ENCODE data around the gene ST6GALNAC5. TPM values are rescaled to one million over a fixed set of nuclear protein-coding genes. Genes with fewer than 3 reads are reported as not detected.

The ST6GALNAC5 gene
- total and polyA plus RNA-seq, 2 experiments from 2014 or later = 5.1 to 12.2 TPM

GRCh38 chr1:77036560-77036959, 169.3 kb downstream of the ST6GALNAC5 start:
- Histone ChIP-seq H3K27me3 (replicated peaks; ENCODE audit: insufficient read depth) (no peaks in the 10 kb centered on the region), H3K79me2 (ENCODE audit: insufficient read depth) (no peaks in the 10 kb centered on the region), H3K4me2 (ENCODE audit: unreplicated experiment) (no peak overlapping the region), H3F3A (ENCODE audit: insufficient read depth) (peaks cover 25% of the 10 kb centered on the region), H2AFZ (no peak overlapping the region), H4K20me1 (ENCODE audit: insufficient read depth) (no peaks in the 10 kb centered on the region), H3K27ac (no peak overlapping the region), H3K9me3 (ENCODE audit: low read depth) (no peaks in the 10 kb centered on the region), H3K9me2 (ENCODE audit: insufficient read depth) (no peaks in the 10 kb centered on the region), H3K9ac (no peak overlapping the region), H3K4me3 (no peak overlapping the region), H3K36me3 (ENCODE audit: low read depth) (no peaks in the 10 kb centered on the region), H3K4me1 (ENCODE audit: insufficient read depth) (peaks cover 27% of the 10 kb centered on the region)
- in situ Hi-C loops (cut with MboI) = no loop called here
- TF ChIP-seq EZH2phosphoT487 (IDR thresholded peaks at IDR 0.05; ENCODE audit: insufficient read depth, low read depth) (no peak), EZH2 (IDR thresholded peaks at IDR 0.05; ENCODE audit: insufficient read depth, poor library complexity, severe bottlenecking) (no peak)
- peak; percentile 77 for DNase-seq
- 55 to 56% methylated on average over 2 of the region's 2 CpGs for WGBS, 2 experiments (ENCODE audit: low coverage in 1 of 2, low lambda C conversion rate in 2 of 2, missing lambda C conversion rate in 2 of 2)

DNA sequence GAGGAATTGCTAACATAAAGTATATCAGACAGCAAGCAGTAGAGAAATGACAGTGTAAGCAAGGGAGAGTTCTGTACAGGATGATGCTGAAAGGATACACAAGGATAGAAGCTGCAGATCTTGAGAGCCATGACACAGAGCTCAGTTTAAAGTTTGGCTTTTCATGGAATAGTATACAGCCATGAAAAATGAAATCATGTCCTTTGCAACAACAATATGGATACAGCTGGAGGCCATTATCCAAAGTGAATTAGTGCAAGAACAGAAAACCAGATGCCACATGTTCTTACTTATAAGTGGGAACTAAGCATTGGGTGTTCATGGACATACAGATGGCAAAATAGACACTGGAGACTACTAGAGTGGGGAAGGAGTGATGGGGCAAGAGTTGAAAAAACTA, 169.8 kb downstream of the ST6GALNAC5 start:
- TF ChIP-seq EZH2phosphoT487 (IDR thresholded peaks at IDR 0.05; ENCODE audit: insufficient read depth, low read depth) = no peak
- no peak for TF ChIP-seq EZH2 (IDR thresholded peaks at IDR 0.05; ENCODE audit: insufficient read depth, poor library complexity, severe bottlenecking)
- in situ Hi-C loops (cut with MboI) = no loop called here
- Histone ChIP-seq H3K79me2 (ENCODE audit: insufficient read depth) (no peaks in the 10 kb centered on the region), H3K36me3 (ENCODE audit: low read depth) (no peaks in the 10 kb centered on the region), H3K9me2 (ENCODE audit: insufficient read depth) (no peaks in the 10 kb centered on the region), H3K27ac (no peak overlapping the region), H3K4me3 (no peak overlapping the region), H3K4me1 (ENCODE audit: insufficient read depth) (peaks cover 27% of the 10 kb centered on the region), H3K9ac (no peak overlapping the region), H4K20me1 (ENCODE audit: insufficient read depth) (no peaks in the 10 kb centered on the region), H3K27me3 (replicated peaks; ENCODE audit: insufficient read depth) (no peaks in the 10 kb centered on the region), H2AFZ (no peak overlapping the region), H3K9me3 (ENCODE audit: low read depth) (no peaks in the 10 kb centered on the region), H3K4me2 (ENCODE audit: unreplicated experiment) (no peak overlapping the region), H3F3A (ENCODE audit: insufficient read depth) (peaks cover 25% of the 10 kb centered on the region)
- no peak for DNase-seq

GRCh38 chr1:77038000-77038399, 170.7 kb downstream of the ST6GALNAC5 start:
- no peak overlapping the region for H3K4me3 ChIP-seq
- no peaks in the 10 kb centered on the region for H4K20me1 ChIP-seq (ENCODE audit: insufficient read depth)
- no peak overlapping the region for H3K4me2 ChIP-seq (ENCODE audit: unreplicated experiment)
- H3K4me1 ChIP-seq (ENCODE audit: insufficient read depth) = peaks cover 27% of the 10 kb centered on the region
- WGBS, 2 experiments (ENCODE audit: low coverage in 1 of 2, low lambda C conversion rate in 2 of 2, missing lambda C conversion rate in 2 of 2) = 3 to 8% methylated on average over 1 of the region's 1 CpG
- no peaks in the 10 kb centered on the region for H3K27me3 ChIP-seq (replicated peaks; ENCODE audit: insufficient read depth)
- H3K9me3 ChIP-seq (ENCODE audit: low read depth) = no peaks in the 10 kb centered on the region
- no peaks in the 10 kb centered on the region for H3K79me2 ChIP-seq (ENCODE audit: insufficient read depth)
- in situ Hi-C loops (cut with MboI) = no loop called here
- no peaks in the 10 kb centered on the region for H3K36me3 ChIP-seq (ENCODE audit: low read depth)
- H3K9me2 ChIP-seq (ENCODE audit: insufficient read depth) = no peaks in the 10 kb centered on the region
- H3K27ac ChIP-seq = peak overlapping the region; percentile 43
- H3K9ac ChIP-seq = no peak overlapping the region
- no peak overlapping the region for H2AFZ ChIP-seq
- DNase-seq = peak; percentile 86
- H3F3A ChIP-seq (ENCODE audit: insufficient read depth) = peaks cover 25% of the 10 kb centered on the region
- TF ChIP-seq EZH2 (IDR thresholded peaks at IDR 0.05; ENCODE audit: insufficient read depth, poor library complexity, severe bottlenecking) (no peak), EZH2phosphoT487 (IDR thresholded peaks at IDR 0.05; ENCODE audit: insufficient read depth, low read depth) (no peak)

DNA sequence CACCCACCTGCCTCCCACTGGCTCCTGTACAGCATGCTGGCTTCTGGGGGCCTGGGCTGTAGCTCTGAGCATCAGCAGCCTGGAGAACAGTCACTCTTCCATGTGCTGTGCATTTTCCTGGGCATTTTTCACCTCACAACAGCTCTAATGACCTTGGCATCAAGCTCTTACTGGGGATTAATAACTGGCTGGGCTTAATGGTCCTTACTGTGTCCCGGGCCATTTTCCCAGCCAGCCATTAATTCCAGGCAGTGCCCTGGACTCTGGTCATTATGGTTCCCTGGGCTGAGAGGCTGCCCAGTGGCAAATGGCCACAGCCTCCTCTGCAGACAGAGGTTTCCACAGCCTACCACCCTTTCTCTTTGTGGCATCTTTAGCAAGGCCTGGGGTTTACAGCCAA, 171.8 kb downstream of the ST6GALNAC5 start:
- TF ChIP-seq EZH2phosphoT487 (IDR thresholded peaks at IDR 0.05; ENCODE audit: insufficient read depth, low read depth) (no peak), EZH2 (IDR thresholded peaks at IDR 0.05; ENCODE audit: insufficient read depth, poor library complexity, severe bottlenecking) (no peak)
- WGBS, 2 experiments (ENCODE audit: low coverage in 1 of 2, low lambda C conversion rate in 2 of 2, missing lambda C conversion rate in 2 of 2) = 100% methylated on average over 1 of the region's 1 CpG
- H3K79me2 ChIP-seq (ENCODE audit: insufficient read depth) = no peaks in the 10 kb centered on the region
- no peaks in the 10 kb centered on the region for H3K36me3 ChIP-seq (ENCODE audit: low read depth)
- no peaks in the 10 kb centered on the region for H4K20me1 ChIP-seq (ENCODE audit: insufficient read depth)
- peak overlapping the region; percentile 15 for H3K9ac ChIP-seq
- H3K9me2 ChIP-seq (ENCODE audit: insufficient read depth) = no peaks in the 10 kb centered on the region
- H3K4me1 ChIP-seq (ENCODE audit: insufficient read depth) = peaks cover 27% of the 10 kb centered on the region
- in situ Hi-C loops (cut with MboI) = no loop called here
- H3K27ac ChIP-seq = peak overlapping the region; percentile 75
- H3K4me3 ChIP-seq = no peak overlapping the region
- peaks cover 25% of the 10 kb centered on the region for H3F3A ChIP-seq (ENCODE audit: insufficient read depth)
- H3K4me2 ChIP-seq (ENCODE audit: unreplicated experiment) = peak overlapping the region; percentile 33
- H2AFZ ChIP-seq = no peak overlapping the region
- no peaks in the 10 kb centered on the region for H3K9me3 ChIP-seq (ENCODE audit: low read depth)
- DNase-seq = no peak
- no peaks in the 10 kb centered on the region for H3K27me3 ChIP-seq (replicated peaks; ENCODE audit: insufficient read depth)

GRCh38 chr1:77039739-77040138, 172.5 kb downstream of the ST6GALNAC5 start:
- H2AFZ ChIP-seq = no peak overlapping the region; the same call in 1 of the 2 replicates
- 21 to 28% methylated on average over 8 of the region's 8 CpGs for WGBS, 2 experiments (ENCODE audit: low coverage in 1 of 2, low lambda C conversion rate in 2 of 2, missing lambda C conversion rate in 2 of 2)

More at GRCh38 chr1:77039739-77040138, 172.5 kb downstream of the ST6GALNAC5 start:
- Histone ChIP-seq H4K20me1 (ENCODE audit: insufficient read depth) (no peaks in the 10 kb centered on the region), H3K27ac (peak overlapping the region; percentile 75), H3K36me3 (ENCODE audit: low read depth) (no peaks in the 10 kb centered on the region), H3K27me3 (replicated peaks; ENCODE audit: insufficient read depth) (no peaks in the 10 kb centered on the region), H3K9me2 (ENCODE audit: insufficient read depth) (no peaks in the 10 kb centered on the region), H3K79me2 (ENCODE audit: insufficient read depth) (no peaks in the 10 kb centered on the region), H3F3A (ENCODE audit: insufficient read depth) (peaks cover 25% of the 10 kb centered on the region), H3K4me1 (ENCODE audit: insufficient read depth) (peaks cover 27% of the 10 kb centered on the region), H3K4me3 (no peak overlapping the region), H3K9ac (0 out of 2 replicates have a peak overlapping the region, but pooled peaks have one; percentile 15), H3K4me2 (ENCODE audit: unreplicated experiment) (peak overlapping the region; percentile 56), H3K9me3 (ENCODE audit: low read depth) (no peaks in the 10 kb centered on the region)
- DNase-seq = peak; percentile 98
- TF ChIP-seq EZH2 (IDR thresholded peaks at IDR 0.05; ENCODE audit: insufficient read depth, poor library complexity, severe bottlenecking) (no peak), EZH2phosphoT487 (IDR thresholded peaks at IDR 0.05; ENCODE audit: insufficient read depth, low read depth) (no peak)
- in situ Hi-C loops (cut with MboI) = no loop called here
